GM23338 (cell line): ENCODE measurements around the gene MYCBPAP. TPM values are rescaled to one million over a fixed set of nuclear protein-coding genes. Genes with fewer than 3 reads are reported as not detected.

Source experiments
- ATAC-seq: fragments of 200-7000 bp; cut with Tn5 transposase; 3 replicates; pipeline ENCODE4 v1.9.1; 2020
- DNase-seq: peaks from one replicate; pipeline ENCODE4 v3.0.0-alpha.2; 2015; ENCODE audit warnings: low spot score
- H2AFZ ChIP-seq: fragments of 200-600 bp; sonication (generic); 2 replicates; pipeline ENCODE4 v1.8.0; 2016; ENCODE audit warnings: antibody characterized with exemption, mild to moderate bottlenecking, moderate library complexity
- H3F3A ChIP-seq: fragments of 200-600 bp; sonication (generic); replicated peaks from 2 replicates; pipeline ENCODE4 v1.8.0; 2017; ENCODE audit warnings: antibody characterized with exemption, mixed run types, low read depth
- H3K27ac ChIP-seq: fragments of 200-600 bp; sonication (generic); 2 replicates; pipeline ENCODE4 v1.6.1; 2016; ENCODE audit warnings: low read depth
- H3K27me3 ChIP-seq: fragments of 200-600 bp; sonication (generic); 2 replicates; pipeline ENCODE4 v1.8.0; 2016; ENCODE audit warnings: mild to moderate bottlenecking, mixed run types, moderate library complexity; ENCODE audit not compliant: insufficient read depth
- H3K36me3 ChIP-seq: fragments of 200-600 bp; sonication (generic); 2 replicates; pipeline ENCODE4 v1.8.0; 2016; ENCODE audit warnings: mild to moderate bottlenecking; ENCODE audit not compliant: insufficient read depth
- H3K4me1 ChIP-seq: fragments of 200-600 bp; sonication (generic); 2 replicates; pipeline ENCODE4 v1.8.0; 2016; ENCODE audit warnings: mild to moderate bottlenecking, moderate library complexity; ENCODE audit not compliant: insufficient read depth
- H3K4me2 ChIP-seq: fragments of 200-600 bp; sonication (generic); 2 replicates; pipeline ENCODE4 v1.7.1; 2017; ENCODE audit warnings: mixed run types
- H3K4me3 ChIP-seq: fragments of 200-600 bp; sonication (generic); 2 replicates; pipeline ENCODE4 v1.6.1; 2016; ENCODE audit warnings: mixed run types
- H3K79me2 ChIP-seq: fragments of 200-600 bp; sonication (generic); replicated peaks from 2 replicates; pipeline ENCODE4 v1.8.0; 2017; ENCODE audit warnings: mild to moderate bottlenecking; ENCODE audit not compliant: insufficient read depth
- H3K9me2 ChIP-seq: fragments of 200-600 bp; sonication (generic); 2 replicates; pipeline ENCODE4 v1.8.0; 2017; ENCODE audit not compliant: insufficient read depth
- H4K20me1 ChIP-seq: fragments of 200-600 bp; sonication (generic); replicated peaks from 2 replicates; pipeline ENCODE4 v1.8.0; 2017; ENCODE audit warnings: mild to moderate bottlenecking; ENCODE audit not compliant: insufficient read depth
- H3K27ac Mint-ChIP-seq: 2 replicates; pipeline ENCODE4 v1.8.0; 2020; ENCODE audit warnings: inconsistent platforms, mild to moderate bottlenecking, moderate library complexity, mixed read lengths
- H3K27me3 Mint-ChIP-seq: 3 replicates; pipeline ENCODE4 v1.8.0; 2022; ENCODE audit warnings: low read depth, mild to moderate bottlenecking, moderate library complexity, mixed read lengths, inconsistent platforms; ENCODE audit not compliant: insufficient read depth, poor library complexity
- H3K36me3 Mint-ChIP-seq: 3 replicates; pipeline ENCODE4 v1.8.0; 2021; ENCODE audit warnings: low read depth, mild to moderate bottlenecking, inconsistent platforms, moderate library complexity, mixed read lengths
- H3K4me1 Mint-ChIP-seq: 3 replicates; pipeline ENCODE4 v1.8.0; 2020; ENCODE audit warnings: mild to moderate bottlenecking, inconsistent platforms, mixed read lengths
- H3K4me3 Mint-ChIP-seq: 3 replicates; pipeline ENCODE4 v1.8.0; 2021; ENCODE audit warnings: moderate library complexity, mild to moderate bottlenecking, inconsistent platforms, mixed read lengths
- H3K9me3 Mint-ChIP-seq: 3 replicates; pipeline ENCODE4 v1.8.0; 2020; ENCODE audit warnings: moderate library complexity, mild to moderate bottlenecking, inconsistent platforms, mixed read lengths
- CREB1 ChIP-seq: fragments of 250-450 bp; sonication (Bioruptor Pico); IDR thresholded peaks from 2 replicates; pipeline ENCODE4 v1.5.0; 2020; ENCODE audit warnings: low read depth, mild to moderate bottlenecking, moderate library complexity
- CTCF ChIP-seq, 2 experiments: fragments of 200-600 bp in 1 of 2; sonication (generic) in 1 of 2; conservative IDR thresholded peaks; 2 replicates each; pipeline versions ENCODE4 v1.5.1 to v1.6.1; 2016 to 2017; ENCODE audit warnings: antibody characterized with exemption in 2 of 2, low read depth in 2 of 2, mild to moderate bottlenecking in 2 of 2, moderate library complexity in 1 of 2
- EZH2 ChIP-seq: fragments of 200-600 bp; sonication (generic); IDR thresholded peaks from one replicate; pipeline ENCODE4 v1.8.0; 2017; ENCODE audit warnings: antibody characterized with exemption, mild to moderate bottlenecking, low read depth; ENCODE audit not compliant: unreplicated experiment
- EZH2phosphoT487 ChIP-seq: fragments of 200-600 bp; sonication (generic); IDR thresholded peaks from one replicate; pipeline ENCODE4 v1.8.1; 2018; ENCODE audit warnings: antibody characterized with exemption; ENCODE audit not compliant: unreplicated experiment
- POLR2AphosphoS5 ChIP-seq: IDR thresholded peaks from 2 replicates; pipeline ENCODE4 v1.6.1; 2016; ENCODE audit warnings: antibody characterized with exemption, low read depth
- STAT1 ChIP-seq: IDR thresholded peaks from one replicate; pipeline ENCODE4 v1.6.1; 2016; ENCODE audit warnings: antibody characterized with exemption; ENCODE audit not compliant: unreplicated experiment
- polyA plus RNA-seq: library from polyadenylated mRNA; unstranded; fragments of >200 nt; fragmentation: Nextera tagmentation; extraction: Ambion mirVana; gene quantifications from 2 replicates; pipeline ENCODE4 v1.2.1, GENCODE V29; 2016
- total RNA-seq: library from RNA; depleted of rRNA; stranded (reverse); fragments of >200 nt; shearing (Covaris generic); gene quantifications from 2 replicates; pipeline ENCODE4 v1.2.3, GENCODE V29; 2014
- TF ChIP-seq, protein P1 (sequence below): fragments of 250-450 bp; sonication (Bioruptor Pico); IDR thresholded peaks from 2 replicates; pipeline ENCODE4 v1.5.0; 2020; ENCODE audit warnings: mild to moderate bottlenecking, moderate library complexity

MYCBPAP gene
- total and polyA plus RNA-seq, 2 experiments from 2014 or later: 0.63 to 1.7 TPM

- TF ChIP-seq, protein P1, sequence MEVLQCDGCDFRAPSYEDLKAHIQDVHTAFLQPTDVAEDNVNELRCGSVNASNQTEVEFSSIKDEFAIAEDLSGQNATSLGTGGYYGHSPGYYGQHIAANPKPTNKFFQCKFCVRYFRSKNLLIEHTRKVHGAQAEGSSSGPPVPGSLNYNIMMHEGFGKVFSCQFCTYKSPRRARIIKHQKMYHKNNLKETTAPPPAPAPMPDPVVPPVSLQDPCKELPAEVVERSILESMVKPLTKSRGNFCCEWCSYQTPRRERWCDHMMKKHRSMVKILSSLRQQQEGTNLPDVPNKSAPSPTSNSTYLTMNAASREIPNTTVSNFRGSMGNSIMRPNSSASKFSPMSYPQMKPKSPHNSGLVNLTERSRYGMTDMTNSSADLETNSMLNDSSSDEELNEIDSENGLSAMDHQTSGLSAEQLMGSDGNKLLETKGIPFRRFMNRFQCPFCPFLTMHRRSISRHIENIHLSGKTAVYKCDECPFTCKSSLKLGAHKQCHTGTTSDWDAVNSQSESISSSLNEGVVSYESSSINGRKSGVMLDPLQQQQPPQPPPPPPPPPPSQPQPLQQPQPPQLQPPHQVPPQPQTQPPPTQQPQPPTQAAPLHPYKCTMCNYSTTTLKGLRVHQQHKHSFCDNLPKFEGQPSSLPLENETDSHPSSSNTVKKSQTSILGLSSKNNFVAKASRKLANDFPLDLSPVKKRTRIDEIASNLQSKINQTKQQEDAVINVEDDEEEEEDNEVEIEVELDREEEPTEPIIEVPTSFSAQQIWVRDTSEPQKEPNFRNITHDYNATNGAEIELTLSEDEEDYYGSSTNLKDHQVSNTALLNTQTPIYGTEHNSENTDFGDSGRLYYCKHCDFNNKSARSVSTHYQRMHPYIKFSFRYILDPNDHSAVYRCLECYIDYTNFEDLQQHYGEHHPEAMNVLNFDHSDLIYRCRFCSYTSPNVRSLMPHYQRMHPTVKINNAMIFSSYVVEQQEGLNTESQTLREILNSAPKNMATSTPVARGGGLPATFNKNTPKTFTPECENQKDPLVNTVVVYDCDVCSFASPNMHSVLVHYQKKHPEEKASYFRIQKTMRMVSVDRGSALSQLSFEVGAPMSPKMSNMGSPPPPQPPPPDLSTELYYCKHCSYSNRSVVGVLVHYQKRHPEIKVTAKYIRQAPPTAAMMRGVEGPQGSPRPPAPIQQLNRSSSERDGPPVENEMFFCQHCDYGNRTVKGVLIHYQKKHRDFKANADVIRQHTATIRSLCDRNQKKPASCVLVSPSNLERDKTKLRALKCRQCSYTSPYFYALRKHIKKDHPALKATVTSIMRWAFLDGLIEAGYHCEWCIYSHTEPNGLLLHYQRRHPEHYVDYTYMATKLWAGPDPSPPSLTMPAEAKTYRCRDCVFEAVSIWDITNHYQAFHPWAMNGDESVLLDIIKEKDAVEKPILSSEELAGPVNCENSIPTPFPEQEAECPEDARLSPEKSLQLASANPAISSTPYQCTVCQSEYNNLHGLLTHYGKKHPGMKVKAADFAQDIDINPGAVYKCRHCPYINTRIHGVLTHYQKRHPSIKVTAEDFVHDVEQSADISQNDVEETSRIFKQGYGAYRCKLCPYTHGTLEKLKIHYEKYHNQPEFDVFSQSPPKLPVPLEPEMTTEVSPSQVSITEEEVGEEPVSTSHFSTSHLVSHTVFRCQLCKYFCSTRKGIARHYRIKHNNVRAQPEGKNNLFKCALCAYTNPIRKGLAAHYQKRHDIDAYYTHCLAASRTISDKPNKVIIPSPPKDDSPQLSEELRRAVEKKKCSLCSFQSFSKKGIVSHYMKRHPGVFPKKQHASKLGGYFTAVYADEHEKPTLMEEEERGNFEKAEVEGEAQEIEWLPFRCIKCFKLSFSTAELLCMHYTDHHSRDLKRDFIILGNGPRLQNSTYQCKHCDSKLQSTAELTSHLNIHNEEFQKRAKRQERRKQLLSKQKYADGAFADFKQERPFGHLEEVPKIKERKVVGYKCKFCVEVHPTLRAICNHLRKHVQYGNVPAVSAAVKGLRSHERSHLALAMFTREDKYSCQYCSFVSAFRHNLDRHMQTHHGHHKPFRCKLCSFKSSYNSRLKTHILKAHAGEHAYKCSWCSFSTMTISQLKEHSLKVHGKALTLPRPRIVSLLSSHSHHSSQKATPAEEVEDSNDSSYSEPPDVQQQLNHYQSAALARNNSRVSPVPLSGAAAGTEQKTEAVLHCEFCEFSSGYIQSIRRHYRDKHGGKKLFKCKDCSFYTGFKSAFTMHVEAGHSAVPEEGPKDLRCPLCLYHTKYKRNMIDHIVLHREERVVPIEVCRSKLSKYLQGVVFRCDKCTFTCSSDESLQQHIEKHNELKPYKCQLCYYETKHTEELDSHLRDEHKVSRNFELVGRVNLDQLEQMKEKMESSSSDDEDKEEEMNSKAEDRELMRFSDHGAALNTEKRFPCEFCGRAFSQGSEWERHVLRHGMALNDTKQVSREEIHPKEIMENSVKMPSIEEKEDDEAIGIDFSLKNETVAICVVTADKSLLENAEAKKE (CRISPR knock-in tag): no peak
- no peak for TF ChIP-seq STAT1
- no peak for TF ChIP-seq CTCF (conservative IDR thresholded peaks at IDR 0.05; ENCODE audit: low read depth in 2 of 2)
- no peak for TF ChIP-seq EZH2
These were observed 47.3 kb upstream of the MYCBPAP start (continued) for GRCh38 chr17:50460831-50461526.

- Mint-ChIP-seq H3K36me3 (no peaks in the 10 kb centered on the region; the same call in 2 of the 3 replicates), H3K27ac (no peak overlapping the region), H3K4me1 (no peaks in the 10 kb centered on the region), H3K9me3 (no peaks in the 10 kb centered on the region; the same call in 2 of the 3 replicates), H3K4me3 (no peak overlapping the region), H3K27me3 (peaks cover 2% of the 10 kb centered on the region)
- Histone ChIP-seq H3K27ac (no peak overlapping the region), H3F3A (no peaks in the 10 kb centered on the region), H3K9me2 (no peaks in the 10 kb centered on the region), H2AFZ (no peak overlapping the region), H3K4me3 (no peak overlapping the region), H3K4me1 (no peaks in the 10 kb centered on the region), H3K4me2 (no peak overlapping the region), H3K27me3 (no peaks in the 10 kb centered on the region), H4K20me1 (no peaks in the 10 kb centered on the region), H3K36me3 (no peaks in the 10 kb centered on the region), H3K79me2 (no peaks in the 10 kb centered on the region)
- ATAC-seq: no peak
- no peak for DNase-seq
- TF ChIP-seq POLR2AphosphoS5 (no peak), EZH2phosphoT487 (no peak), CREB1 (CRISPR knock-in tag) (no peak)
These were observed 46.6 kb upstream of the MYCBPAP start for GRCh38 chr17:50461550-50462132.
